ENCODE measurements around the gene OSGIN1.

The OSGIN1 gene

GRCh38 chr16:83952940-83953795, at the start of gene OSGIN1:
OSGIN1 (plus strand) TSS chr16:83953240; CDS start chr16:83957672, 4,432 bp downstream.
- peak; percentile 78 for DNase-seq

- DNase-seq, result peak; percentile 5
These were observed 49.3 kb upstream of the OSGIN1 start for GRCh38 chr16:83903751-83904150.

- DNase-seq, result no peak
These were observed 46.4 kb upstream of the OSGIN1 start for GRCh38 chr16:83906683-83907082.

- DNase-seq, result no peak
These were observed 45.9 kb upstream of the OSGIN1 start for GRCh38 chr16:83907111-83907510.

- peak; percentile 39 for DNase-seq
These were observed 45.3 kb upstream of the OSGIN1 start for GRCh38 chr16:83907631-83908250.

- DNase-seq, result no peak
These were observed 44.2 kb upstream of the OSGIN1 start for GRCh38 chr16:83908798-83909197.

GRCh38 chr16:83911290-83911689, 41.8 kb upstream of the OSGIN1 start:
- no peak for DNase-seq

- no peak for DNase-seq
These were observed 40.4 kb upstream of the OSGIN1 start for GRCh38 chr16:83912519-83913244.

GRCh38 chr16:83913245-83913633, 39.8 kb upstream of the OSGIN1 start:
- DNase-seq, result no peak

GRCh38 chr16:83914091-83914710, 38.8 kb upstream of the OSGIN1 start:
- DNase-seq, result no peak

- DNase-seq, result no peak
These were observed 38.0 kb upstream of the OSGIN1 start for GRCh38 chr16:83915081-83915480.

- no peak for DNase-seq
These were observed 37.5 kb upstream of the OSGIN1 start for GRCh38 chr16:83915491-83915890.

- no peak for DNase-seq
These were observed 35.6 kb upstream of the OSGIN1 start for GRCh38 chr16:83917152-83918120.

GRCh38 chr16:83920894-83921491, 32.0 kb upstream of the OSGIN1 start:
- no peak for DNase-seq

GRCh38 chr16:83923581-83924365, 29.3 kb upstream of the OSGIN1 start:
- no peak for DNase-seq

- DNase-seq, result no peak
These were observed 28.4 kb upstream of the OSGIN1 start for GRCh38 chr16:83924686-83925085.

GRCh38 chr16:83925095-83925905, 27.7 kb upstream of the OSGIN1 start:
- no peak for DNase-seq

GRCh38 chr16:83925957-83926725, 26.9 kb upstream of the OSGIN1 start:
- no peak for DNase-seq

Measured in NCI-H146 (cell line).